Stimulated activated naive CD4-positive, alpha-beta T cell treated with Interleukin-2 at 50 U/mL for 16 hours (primary cell): ENCODE data around the gene SH3D19.
"Not testable (repeated sequence)": the region's sequence is repeated elsewhere in the genome, so short reads cannot be mapped to it uniquely, and the experiment has no call there.

ENCODE experiments used
- DNase-seq: peaks from one replicate; lab custom pipeline; 2025; lab: John Stamatoyannopoulos, UW

Gene SH3D19

DNA sequence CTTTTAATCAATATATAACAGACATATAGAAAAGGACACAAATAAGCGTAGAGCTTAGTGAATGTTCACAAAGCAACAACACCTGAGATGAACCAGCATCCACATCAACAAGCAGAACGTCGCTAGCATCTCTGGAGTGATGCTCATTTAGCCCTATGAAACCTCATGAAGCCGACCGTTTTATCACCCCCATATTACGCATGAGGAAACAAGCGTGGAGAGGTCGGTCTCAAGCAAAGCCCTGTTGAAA, 226.5 kb downstream of the SH3D19 start:
- no peak for DNase-seq

DNA sequence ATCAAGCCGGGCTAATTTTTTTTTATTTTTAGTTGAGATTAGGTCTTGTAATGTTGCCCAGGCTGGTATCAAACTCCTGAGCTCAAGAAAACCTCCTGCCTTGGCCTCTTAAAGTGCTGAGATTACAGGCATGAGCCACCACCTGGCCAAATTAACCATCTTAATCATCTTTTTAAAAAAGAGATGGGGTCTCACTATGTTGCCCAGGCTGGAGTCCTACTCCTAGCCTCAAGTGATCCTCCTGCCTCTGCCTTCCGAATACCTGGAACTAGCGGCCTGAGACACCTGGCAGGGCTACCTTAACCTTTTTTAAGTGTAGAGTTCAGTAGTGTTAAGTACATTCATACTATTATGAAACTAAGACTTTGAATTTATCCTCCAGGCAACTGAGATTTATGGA, 227.6 kb downstream of the SH3D19 start:
- DNase-seq = no peak

DNA sequence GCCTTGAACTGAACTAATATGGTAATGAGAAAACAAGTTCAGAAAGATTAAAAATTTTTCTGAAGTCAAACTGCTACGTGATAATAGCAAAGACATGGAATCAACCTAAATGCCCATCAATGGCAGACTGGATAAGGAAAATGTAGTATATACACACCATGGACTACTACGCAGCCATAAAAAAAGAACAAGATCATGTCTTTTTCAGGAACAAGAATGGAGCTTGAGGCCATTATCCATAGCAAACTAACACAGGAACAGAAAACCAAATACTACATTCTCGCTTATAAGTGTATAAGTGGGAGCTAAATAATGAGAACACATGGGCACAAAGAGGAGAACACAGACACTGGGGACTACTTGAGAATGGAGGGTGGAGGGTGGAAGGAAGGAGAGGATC, 230.3 kb downstream of the SH3D19 start:
- no peak for DNase-seq

DNA sequence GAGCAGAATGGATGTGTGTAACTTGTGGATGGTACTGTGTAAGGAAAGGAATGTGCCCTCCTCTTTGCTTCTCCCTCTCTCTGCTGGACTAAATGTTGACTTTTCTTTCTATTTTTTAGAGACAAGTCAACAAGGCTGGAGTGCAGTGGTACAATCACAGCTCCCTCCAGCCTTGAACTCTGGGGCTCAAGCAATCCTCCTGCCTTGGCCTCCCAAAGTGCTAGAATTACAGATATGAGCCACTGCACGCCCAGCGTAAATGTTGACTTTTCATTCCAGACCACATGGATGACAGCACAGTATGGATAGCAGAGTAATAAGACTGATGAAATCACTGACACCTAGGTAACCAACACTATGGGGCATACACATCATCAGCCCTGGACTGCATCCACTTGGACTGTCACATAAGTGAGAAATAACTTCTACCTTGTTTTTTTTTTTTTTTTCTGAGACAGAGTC, 231.1 kb downstream of the SH3D19 start:
- DNase-seq = no peak

DNA sequence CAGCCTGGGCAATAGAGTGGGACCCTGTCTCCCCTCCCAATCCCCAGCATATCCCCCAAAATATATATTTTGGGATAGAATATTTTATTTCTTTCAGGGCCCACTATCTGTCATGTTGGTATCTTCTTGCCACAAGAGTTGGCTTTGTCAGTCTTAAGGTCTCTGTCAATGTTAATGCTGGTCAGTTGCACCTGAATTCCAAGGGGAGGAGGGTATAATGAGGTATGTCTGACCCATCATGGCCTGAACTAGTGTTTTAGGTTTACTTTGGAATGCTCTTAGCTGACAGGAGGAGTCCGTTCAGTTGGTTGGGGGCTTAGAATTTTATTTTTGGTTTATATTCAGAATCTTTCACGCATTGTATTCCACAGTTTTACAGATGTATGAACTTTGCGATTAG, 232.2 kb downstream of the SH3D19 start:
- no peak for DNase-seq

DNA sequence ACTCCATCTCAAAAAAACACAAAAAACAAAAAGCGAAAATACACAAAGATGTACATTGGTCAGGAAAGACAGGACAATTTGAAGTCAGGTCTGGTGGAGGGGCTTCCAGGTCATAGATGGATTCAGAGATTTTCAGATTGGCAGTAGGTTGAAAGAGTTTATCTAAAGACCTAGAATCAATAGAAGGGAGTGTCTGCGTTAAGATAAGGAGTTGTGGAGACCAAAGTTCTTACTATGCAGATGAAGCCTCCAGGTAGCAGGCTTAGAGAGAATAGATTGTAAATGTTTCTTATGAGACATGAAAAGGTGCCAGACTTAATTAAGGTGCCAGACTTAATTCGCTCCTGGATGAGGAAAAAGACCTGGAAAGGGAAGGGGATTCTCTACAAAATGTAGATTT, 232.9 kb downstream of the SH3D19 start:
- DNase-seq = no peak

DNA sequence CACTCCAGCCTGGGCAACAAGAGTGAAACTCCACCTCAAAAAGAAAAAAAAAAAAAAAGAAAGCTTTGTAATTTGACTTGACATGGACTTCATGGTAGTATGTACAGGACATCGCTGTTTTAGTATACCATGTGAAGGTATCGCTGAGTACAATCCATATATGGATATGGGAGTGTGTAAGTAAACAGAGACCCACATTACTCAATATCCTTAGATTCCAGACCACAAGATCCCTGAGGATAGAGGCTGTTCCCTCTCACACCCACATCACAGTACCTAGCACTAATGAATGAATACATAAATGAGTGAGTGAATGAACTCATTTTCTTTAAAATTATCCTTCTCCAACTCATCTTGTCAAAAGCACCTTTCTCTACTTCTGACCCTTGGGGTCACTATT, 234.4 kb downstream of the SH3D19 start:
- no peak for DNase-seq

DNA sequence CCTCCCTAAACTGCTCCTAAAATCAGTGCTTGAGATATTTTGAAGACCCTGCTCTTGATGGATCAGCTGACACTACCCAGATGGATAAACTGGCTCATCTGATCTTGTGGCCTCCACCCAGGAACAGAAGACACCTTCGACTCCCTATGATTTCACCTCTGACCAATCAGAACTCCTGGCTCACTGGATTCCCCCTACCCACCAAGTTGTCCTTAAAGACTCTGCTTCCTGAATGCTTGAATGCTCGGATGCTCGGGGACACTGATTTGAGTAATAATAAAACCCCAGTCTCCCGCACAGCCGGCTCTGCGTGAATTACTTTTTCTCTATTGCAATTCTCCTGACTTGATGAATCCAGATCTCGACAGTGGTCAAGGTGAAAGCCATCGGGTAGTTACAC, 237.9 kb downstream of the SH3D19 start:
- no peak for DNase-seq

DNA sequence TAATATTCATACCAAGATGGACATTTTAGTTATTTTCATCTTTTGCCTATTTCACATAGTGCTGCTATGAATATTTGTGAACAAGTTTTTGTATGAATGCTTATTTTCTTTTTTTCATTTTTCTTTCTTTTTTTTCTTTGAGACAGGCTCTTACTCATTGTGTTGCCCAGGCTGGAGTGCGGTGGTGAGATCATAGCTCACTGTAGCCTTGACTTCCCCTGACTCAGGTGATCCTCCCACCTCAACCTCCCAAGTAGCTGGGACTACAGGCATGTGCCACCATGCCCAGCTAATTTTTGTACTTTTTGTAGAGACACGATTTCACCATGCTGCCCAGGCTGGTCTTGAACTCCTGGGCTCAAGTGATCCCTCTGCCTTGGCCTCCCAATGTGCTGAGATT, 247.4 kb downstream of the SH3D19 start:
- not testable (repeated sequence) for DNase-seq

DNA sequence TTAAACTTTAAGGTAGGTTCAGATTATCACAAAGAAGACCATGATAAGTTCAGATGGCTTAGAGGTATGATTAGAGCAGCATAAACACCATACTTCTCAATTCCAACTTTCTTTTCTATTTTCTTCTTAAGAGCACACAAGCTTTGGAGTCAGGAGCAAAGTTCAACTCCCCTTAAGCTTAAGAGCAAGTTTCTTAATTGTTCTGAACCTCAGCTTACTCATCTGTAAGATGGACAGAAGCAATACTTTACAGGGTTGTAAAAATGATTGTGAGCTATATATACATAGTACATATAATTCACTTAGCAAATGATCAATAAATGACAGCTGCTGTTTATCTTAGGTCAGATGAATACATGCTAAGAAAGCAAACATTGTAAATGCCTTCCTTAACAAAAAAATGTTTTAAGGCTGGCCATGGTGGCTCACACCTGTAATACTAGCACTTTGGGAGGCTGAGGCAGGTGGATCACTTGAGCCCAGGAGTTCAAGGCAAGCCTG, 250.9 kb downstream of the SH3D19 start:
- no peak for DNase-seq
